ENCODE results near the gene XPNPEP2.

XPNPEP2 gene

DNA sequence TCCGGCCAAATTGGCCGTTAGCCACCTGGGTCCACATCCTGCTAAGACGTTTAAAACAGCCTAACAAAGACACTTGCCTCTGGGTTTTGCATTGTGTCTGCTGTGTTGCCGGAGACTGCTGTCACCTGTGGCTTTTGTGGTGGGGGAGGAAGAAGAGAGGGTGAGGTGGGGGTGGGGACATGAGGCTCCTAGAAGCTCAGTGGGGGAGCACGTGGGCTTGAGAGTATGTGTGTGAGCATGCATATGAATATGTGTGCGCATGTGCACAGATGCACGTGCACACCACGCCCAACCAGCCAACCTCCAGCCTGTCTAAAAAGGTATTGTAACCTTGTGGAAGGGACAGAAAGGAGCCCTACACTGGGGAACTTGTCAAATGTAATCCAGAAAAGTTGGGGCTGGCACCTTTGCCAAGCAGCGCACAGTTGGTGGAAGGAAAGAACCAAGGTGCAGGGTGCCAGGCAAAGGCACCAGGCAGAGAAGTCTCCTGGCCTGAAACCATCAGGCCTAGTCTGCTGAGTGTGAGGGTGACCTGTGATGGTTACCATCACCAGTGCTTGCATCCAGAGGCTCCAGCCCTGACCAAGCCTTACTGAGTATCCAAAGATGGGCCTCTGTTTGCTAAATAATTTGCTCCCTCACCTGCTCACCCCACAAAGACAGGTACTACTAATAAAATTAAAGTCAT lies 30.8 kb downstream of the XPNPEP2 start:
- DNase-seq (ENCODE audit: insufficient read length, low spot score) (no peak), FAIRE-seq (no peak)

DNA sequence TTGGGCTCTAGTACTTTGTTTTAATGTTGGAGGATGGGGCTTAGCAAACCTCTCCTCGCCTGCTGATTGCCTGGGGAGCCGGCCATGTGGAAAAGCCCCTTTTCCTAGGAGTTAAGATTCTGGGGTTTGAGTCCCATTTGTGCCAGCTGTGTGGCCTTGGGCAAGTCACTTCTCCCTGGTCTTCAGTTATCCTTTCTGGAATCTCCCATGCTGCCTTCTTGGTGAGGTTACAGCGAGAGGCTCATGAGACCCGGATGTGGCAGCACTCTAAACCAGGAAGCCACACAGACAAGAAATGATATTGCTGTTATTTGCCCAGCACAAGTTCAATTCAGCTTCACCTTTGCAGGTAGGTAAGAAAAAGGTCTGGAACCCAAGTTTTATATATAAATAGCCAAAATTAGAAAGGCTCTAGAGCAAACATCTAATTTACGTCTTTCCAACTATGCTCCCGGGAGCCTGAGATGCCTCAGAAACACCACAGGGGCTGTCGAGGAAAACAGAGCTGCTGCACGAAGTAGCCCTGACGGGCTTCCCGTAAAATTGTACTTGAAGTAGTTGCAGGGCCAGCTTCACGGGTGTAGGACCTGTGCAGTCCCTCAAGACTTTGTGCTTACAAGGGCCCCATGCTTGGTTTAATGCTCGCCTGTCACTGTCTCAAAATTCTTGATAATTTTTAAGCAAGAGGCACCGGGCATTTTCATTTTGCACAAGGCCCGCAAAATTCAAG lies 32.7 kb downstream of the XPNPEP2 start:
- FAIRE-seq (no peak), DNase-seq (ENCODE audit: insufficient read length, low spot score) (no peak)
- TF ChIP-seq, protein P1, sequence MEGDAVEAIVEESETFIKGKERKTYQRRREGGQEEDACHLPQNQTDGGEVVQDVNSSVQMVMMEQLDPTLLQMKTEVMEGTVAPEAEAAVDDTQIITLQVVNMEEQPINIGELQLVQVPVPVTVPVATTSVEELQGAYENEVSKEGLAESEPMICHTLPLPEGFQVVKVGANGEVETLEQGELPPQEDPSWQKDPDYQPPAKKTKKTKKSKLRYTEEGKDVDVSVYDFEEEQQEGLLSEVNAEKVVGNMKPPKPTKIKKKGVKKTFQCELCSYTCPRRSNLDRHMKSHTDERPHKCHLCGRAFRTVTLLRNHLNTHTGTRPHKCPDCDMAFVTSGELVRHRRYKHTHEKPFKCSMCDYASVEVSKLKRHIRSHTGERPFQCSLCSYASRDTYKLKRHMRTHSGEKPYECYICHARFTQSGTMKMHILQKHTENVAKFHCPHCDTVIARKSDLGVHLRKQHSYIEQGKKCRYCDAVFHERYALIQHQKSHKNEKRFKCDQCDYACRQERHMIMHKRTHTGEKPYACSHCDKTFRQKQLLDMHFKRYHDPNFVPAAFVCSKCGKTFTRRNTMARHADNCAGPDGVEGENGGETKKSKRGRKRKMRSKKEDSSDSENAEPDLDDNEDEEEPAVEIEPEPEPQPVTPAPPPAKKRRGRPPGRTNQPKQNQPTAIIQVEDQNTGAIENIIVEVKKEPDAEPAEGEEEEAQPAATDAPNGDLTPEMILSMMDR (IDR thresholded peaks at IDR 0.05; ENCODE audit: insufficient read depth, missing control alignments), result no peak

More for the DNA sequence above, 30.8 kb downstream of the XPNPEP2 start:
- TF ChIP-seq, protein P1 (IDR thresholded peaks at IDR 0.05; ENCODE audit: insufficient read depth, missing control alignments), result no peak

- FAIRE-seq, result no peak
- DNase-seq (ENCODE audit: insufficient read length, low spot score), result no peak
- TF ChIP-seq, protein P1 (IDR thresholded peaks at IDR 0.05; ENCODE audit: insufficient read depth, missing control alignments), result no peak
Observed at GRCh38 chrX:129772796-129773431, 34.1 kb downstream of the XPNPEP2 start.

DNA sequence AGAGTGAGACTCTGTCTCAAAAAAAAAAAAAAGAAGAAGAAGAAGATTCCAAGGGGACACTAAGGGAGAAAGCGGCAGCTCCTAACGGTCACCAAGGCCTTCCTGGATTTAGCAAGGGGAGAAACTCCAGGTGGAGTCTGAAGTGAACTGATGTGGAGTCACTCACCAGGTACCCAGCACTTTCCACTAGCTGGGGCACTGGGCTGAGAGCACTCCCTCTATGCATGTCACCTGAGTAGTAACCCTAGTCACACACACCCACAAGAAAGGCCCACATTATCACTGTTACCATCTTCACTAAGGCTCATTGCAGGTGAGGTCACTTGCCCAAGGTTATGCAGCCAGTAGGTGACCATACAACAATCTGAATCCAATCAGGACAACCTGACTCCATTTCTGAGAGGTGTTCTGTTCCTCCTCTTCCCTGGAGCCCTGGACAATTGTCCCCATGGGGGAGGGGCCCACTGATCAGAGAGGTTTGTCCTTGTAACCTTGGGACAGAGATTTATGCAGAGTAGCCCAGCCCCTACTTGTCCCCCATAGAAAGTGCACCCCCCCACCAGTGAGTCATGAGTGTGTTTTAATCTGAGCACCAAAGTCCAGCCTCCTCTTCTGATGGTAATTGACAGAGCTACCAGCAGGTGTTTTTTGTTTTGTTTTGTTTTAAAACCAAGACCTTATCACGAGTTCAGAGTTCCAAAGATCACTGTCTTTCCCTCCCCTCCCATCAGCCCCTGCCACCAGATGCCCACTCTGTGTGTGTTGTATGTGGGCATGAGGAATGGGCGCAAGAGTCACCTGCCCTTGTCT lies 35.1 kb downstream of the XPNPEP2 start:
- TF ChIP-seq, protein P1 (IDR thresholded peaks at IDR 0.05; ENCODE audit: insufficient read depth, missing control alignments), result no peak
- DNase-seq (ENCODE audit: insufficient read length, low spot score) (no peak), FAIRE-seq (no peak)

DNA sequence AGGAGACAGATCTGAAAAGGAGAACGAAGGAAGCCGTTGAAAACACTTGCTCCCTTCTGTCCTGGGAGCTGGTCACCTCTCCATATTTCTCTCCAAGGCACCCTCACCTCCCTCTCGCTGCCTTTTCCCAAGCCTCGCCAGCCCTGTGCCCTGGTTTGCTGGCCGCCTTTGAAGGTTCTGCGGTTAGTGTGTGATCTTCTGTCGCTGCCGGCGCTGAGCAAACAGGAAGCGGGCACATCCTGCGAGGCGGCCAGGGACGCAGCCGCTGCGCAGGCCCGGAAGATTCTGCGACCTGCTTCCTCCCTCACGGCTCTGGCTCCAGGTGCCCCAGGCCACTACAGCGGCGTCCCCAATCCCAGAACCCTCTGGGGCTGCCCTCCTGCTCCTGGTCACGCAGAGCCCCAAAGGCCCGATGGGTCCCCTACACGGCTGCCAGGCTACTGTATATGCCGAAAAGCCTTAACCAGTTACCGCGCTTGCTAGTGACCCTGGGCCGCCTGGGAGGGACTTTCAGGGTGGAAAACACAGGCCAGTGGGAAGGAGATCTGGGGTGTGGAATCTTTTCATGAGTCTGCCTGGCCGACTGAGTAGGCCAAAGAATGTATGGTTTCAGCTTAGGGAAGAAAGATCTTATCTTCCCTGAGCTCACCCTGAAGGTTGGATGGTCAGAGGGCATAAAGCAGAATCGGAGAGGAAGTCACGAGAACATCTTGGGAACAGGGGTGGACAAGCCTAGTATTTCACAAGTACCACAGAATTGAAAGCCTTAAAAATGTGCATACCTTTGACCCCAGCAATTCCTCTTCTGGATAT lies 38.6 kb downstream of the XPNPEP2 start:
- TF ChIP-seq, protein P1 (IDR thresholded peaks at IDR 0.05; ENCODE audit: insufficient read depth, missing control alignments), result no peak
- no peak for DNase-seq (ENCODE audit: insufficient read length, low spot score)
- no peak for FAIRE-seq

DNA sequence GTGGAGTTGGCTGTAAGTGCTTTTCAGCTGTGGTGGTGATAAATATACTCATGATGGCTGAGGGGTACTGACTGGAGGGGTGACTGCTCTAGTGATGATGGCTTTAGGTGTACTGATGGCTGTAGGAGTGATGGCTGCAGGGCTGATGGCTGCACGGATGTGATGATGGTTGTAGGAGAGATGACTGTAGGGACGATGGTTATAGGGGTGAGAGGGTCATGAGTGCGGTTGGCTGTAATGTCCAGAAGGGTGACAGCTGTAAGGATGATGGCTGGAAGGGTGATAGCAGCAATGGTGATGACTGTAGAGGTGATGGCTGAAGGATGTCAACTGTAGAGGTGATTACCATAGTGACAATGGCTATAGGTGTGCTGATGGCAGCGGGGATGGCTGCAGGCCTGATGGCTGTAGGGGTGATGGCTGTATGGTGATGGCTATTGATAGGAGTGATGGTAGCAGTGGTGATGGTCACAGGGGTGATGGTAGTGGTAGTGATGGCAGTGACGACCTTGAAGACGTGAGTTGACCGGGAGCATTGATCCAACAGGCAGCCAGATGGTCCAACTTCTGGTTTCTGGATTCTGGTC lies 40.4 kb downstream of the XPNPEP2 start:
- TF ChIP-seq, protein P1 (IDR thresholded peaks at IDR 0.05; ENCODE audit: insufficient read depth, missing control alignments), result no peak
- no peak for FAIRE-seq
- no peak for DNase-seq (ENCODE audit: insufficient read length, low spot score)
